K562 (cell line): ENCODE measurements around the gene SHBG. TPM values are rescaled to one million over a fixed set of nuclear protein-coding genes. Genes with fewer than 3 reads are reported as not detected.

Source experiments
- AFF1 ChIP-seq, 2 experiments: fragments of 450-650 bp; IDR thresholded peaks; 2 replicates each; pipeline ENCODE4 v1.6.1; 2018; ENCODE audit warnings: mild to moderate bottlenecking in 2 of 2, low read depth in 1 of 2; ENCODE audit not compliant: partially characterized antibody in 2 of 2
- BHLHE40 ChIP-seq: IDR thresholded peaks from 2 replicates; pipeline ENCODE4 v1.6.1; 2011; ENCODE audit warnings: low read length, improper control_type of control experiment
- CXXC5 ChIP-seq: fragments of 250-450 bp; sonication (Bioruptor Pico); IDR thresholded peaks from 2 replicates; pipeline ENCODE4 v1.8.0; 2022; ENCODE audit warnings: inconsistent platforms, mild to moderate bottlenecking, moderate library complexity
- HDAC6 ChIP-seq: IDR thresholded peaks from 2 replicates; pipeline ENCODE4 v1.6.1; 2012; ENCODE audit warnings: low read depth, mild to moderate bottlenecking, control low read depth, inconsistent platforms, low read length, moderate library complexity
- ILK ChIP-seq: fragments of 450-650 bp; IDR thresholded peaks from 2 replicates; pipeline ENCODE4 v1.6.1; 2016; ENCODE audit warnings: missing genetic modification characterization, low read depth, mild to moderate bottlenecking, missing compliant biosample characterization, moderate library complexity, borderline replicate concordance
- MITF ChIP-seq: IDR thresholded peaks from 2 replicates; pipeline ENCODE4 v1.6.1; 2014; ENCODE audit warnings: antibody characterized with exemption
- MYNN ChIP-seq, 2 experiments: sonication (generic); formaldehyde crosslinking in 1 of 2; IDR thresholded peaks; 2 replicates each; pipeline versions ENCODE4 v1.5.0 to v1.6.1; 2016 to 2020; ENCODE audit warnings: antibody characterized with exemption in 1 of 2, missing genetic modification reagents in 1 of 2
- NR1H2 ChIP-seq: sonication (generic); formaldehyde crosslinking; IDR thresholded peaks from 2 replicates; pipeline ENCODE4 v1.4.0; 2020; ENCODE audit warnings: mild to moderate bottlenecking, missing genetic modification reagents
- POU5F1 ChIP-seq: fragments of 150-350 bp; IDR thresholded peaks from 2 replicates; pipeline ENCODE4 v1.6.1; 2014; ENCODE audit warnings: borderline replicate concordance, low read length, low read depth, mild to moderate bottlenecking; ENCODE audit not compliant: partially characterized antibody
- STAT5A ChIP-seq: IDR thresholded peaks from 2 replicates; pipeline ENCODE4 v1.6.1; 2012; ENCODE audit warnings: low read length, inconsistent platforms, borderline replicate concordance
- ZNF316 ChIP-seq: fragments of 450-650 bp; IDR thresholded peaks from 2 replicates; pipeline ENCODE4 v1.6.1; 2016
- ZNF586 ChIP-seq: fragments of 450-650 bp; formaldehyde crosslinking; conservative IDR thresholded peaks from 2 replicates; pipeline ENCODE4 v1.4.0; 2020; ENCODE audit warnings: mild to moderate bottlenecking, moderate library complexity
- polyA plus RNA-seq, 8 experiments: library from polyadenylated mRNA; depleted of rRNA in 4 of 8; stranded (reverse) in 5 of 8; unstranded in 3 of 8; fragments of >200 nt; fragmentation: Nextera tagmentation in 2 of 8; fragmentation: Illumina TruSeq in 1 of 8; extraction: Ambion mirVana in 2 of 8; extraction: Trizol in 1 of 8; gene quantifications; 2 replicates each; pipeline versions ENCODE4 v1.2.1 to v1.2.3, GENCODE V29; 2011 to 2014; ENCODE audit warnings: inconsistent platforms in 1 of 8, missing spikeins in 1 of 8
- total RNA-seq, 7 experiments: library from RNA; depleted of rRNA in 6 of 7; stranded (reverse); fragments of >200 nt in 6 of 7; fragmentation: Illumina TruSeq in 2 of 7; extraction: Trizol in 2 of 7; gene quantifications; 2 replicates each; pipeline versions ENCODE4 v1.2.1 to v1.2.3, GENCODE V29; 2011 to 2021; ENCODE audit warnings: low replicate concordance in 1 of 7
- TF ChIP-seq, protein P1 (sequence below): fragments of 250-450 bp; sonication (Bioruptor Pico); IDR thresholded peaks from 2 replicates; pipeline ENCODE4 v1.8.0; 2022; ENCODE audit warnings: inconsistent platforms
- TF ChIP-seq, protein P2 (sequence below): IDR thresholded peaks from 2 replicates; pipeline ENCODE4 v1.6.1; 2011; ENCODE audit warnings: borderline replicate concordance, low read depth, mild to moderate bottlenecking, moderate library complexity, low read length; ENCODE audit not compliant: insufficient read depth, poor library complexity, severe bottlenecking
- TF ChIP-seq, protein P3 (sequence below): fragments of 200-800 bp; sonication (Bioruptor generic); IDR thresholded peaks from 2 replicates; pipeline ENCODE4 v1.6.1; 2017; ENCODE audit warnings: missing genetic modification characterization, missing compliant biosample characterization

SHBG gene
- total and polyA plus RNA-seq, 9 of the 15 experiments (the other 6 are each of a cell fraction or from before 2014, with no cell fraction given) = not detected

GRCh38 chr17:7614425-7615264 lies 15.3 kb upstream of the SHBG start, which contains the start of gene FXR2 (continued):
- TF ChIP-seq AFF1 (IDR thresholded peaks at IDR 0.05; ENCODE audit: low read depth in 1 of 2, partially characterized antibody in 2 of 2) (no peak), HDAC6 (no peak), NR1H2 (CRISPR knock-in tag) (no peak), STAT5A (no peak), MITF (no peak), ZNF586 (CRISPR knock-in tag) (no peak), ZNF316 (no peak), CXXC5 (CRISPR knock-in tag) (peak; percentile 36), ILK (tag) (no peak), POU5F1 (no peak), BHLHE40 (no peak), MYNN (IDR thresholded peaks at IDR 0.05) (no peak), MYNN (CRISPR knock-in tag; IDR thresholded peaks at IDR 0.05) (no peak)
- TF ChIP-seq, protein P1, sequence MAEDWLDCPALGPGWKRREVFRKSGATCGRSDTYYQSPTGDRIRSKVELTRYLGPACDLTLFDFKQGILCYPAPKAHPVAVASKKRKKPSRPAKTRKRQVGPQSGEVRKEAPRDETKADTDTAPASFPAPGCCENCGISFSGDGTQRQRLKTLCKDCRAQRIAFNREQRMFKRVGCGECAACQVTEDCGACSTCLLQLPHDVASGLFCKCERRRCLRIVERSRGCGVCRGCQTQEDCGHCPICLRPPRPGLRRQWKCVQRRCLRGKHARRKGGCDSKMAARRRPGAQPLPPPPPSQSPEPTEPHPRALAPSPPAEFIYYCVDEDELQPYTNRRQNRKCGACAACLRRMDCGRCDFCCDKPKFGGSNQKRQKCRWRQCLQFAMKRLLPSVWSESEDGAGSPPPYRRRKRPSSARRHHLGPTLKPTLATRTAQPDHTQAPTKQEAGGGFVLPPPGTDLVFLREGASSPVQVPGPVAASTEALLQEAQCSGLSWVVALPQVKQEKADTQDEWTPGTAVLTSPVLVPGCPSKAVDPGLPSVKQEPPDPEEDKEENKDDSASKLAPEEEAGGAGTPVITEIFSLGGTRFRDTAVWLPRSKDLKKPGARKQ = no peak
- TF ChIP-seq, protein P2, sequence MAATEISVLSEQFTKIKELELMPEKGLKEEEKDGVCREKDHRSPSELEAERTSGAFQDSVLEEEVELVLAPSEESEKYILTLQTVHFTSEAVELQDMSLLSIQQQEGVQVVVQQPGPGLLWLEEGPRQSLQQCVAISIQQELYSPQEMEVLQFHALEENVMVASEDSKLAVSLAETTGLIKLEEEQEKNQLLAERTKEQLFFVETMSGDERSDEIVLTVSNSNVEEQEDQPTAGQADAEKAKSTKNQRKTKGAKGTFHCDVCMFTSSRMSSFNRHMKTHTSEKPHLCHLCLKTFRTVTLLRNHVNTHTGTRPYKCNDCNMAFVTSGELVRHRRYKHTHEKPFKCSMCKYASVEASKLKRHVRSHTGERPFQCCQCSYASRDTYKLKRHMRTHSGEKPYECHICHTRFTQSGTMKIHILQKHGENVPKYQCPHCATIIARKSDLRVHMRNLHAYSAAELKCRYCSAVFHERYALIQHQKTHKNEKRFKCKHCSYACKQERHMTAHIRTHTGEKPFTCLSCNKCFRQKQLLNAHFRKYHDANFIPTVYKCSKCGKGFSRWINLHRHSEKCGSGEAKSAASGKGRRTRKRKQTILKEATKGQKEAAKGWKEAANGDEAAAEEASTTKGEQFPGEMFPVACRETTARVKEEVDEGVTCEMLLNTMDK = peak; percentile 80
- TF ChIP-seq, protein P3, sequence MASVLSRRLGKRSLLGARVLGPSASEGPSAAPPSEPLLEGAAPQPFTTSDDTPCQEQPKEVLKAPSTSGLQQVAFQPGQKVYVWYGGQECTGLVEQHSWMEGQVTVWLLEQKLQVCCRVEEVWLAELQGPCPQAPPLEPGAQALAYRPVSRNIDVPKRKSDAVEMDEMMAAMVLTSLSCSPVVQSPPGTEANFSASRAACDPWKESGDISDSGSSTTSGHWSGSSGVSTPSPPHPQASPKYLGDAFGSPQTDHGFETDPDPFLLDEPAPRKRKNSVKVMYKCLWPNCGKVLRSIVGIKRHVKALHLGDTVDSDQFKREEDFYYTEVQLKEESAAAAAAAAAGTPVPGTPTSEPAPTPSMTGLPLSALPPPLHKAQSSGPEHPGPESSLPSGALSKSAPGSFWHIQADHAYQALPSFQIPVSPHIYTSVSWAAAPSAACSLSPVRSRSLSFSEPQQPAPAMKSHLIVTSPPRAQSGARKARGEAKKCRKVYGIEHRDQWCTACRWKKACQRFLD (CRISPR knock-in tag) = no peak
